ENCODE results near the gene GNRHR.
"Not testable (repeated sequence)": the region's sequence is repeated elsewhere in the genome, so short reads cannot be mapped to it uniquely, and the experiment has no call there.

The GNRHR gene

DNA sequence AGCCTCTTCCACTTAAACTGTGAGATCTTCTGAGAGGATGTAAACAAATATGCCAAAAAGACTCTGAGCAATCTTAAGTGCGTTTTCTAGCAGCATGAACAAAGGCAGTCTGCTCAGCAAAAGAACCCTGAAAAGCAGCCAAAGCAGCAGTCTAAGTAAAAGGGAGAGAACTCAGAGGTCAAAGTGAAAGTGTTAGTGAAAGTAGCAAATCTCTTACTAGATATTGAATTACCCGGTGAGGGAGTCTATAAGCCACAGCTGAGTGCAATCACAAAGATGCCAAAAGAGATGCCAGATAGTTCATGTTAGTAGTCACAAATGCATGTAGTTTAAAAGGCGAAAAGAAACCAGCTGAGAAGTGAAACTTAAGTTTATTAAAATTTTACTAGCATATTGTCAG is 7.9 kb upstream of the GNRHR start:
- no peaks in the 10 kb centered on the region for H3K4me1 ChIP-seq (ENCODE audit: control insufficient read depth, insufficient read depth, low read length)
- WGBS (ENCODE audit: insufficient coverage, insufficient read length), result no CpG with 5 or more reads among the region's 3 CpGs
- no peaks in the 10 kb centered on the region for H3K27me3 ChIP-seq (ENCODE audit: control insufficient read depth, insufficient read depth, low read length)
- H3K4me3 ChIP-seq (ENCODE audit: low read length), result no peak overlapping the region
- H3K36me3 ChIP-seq (ENCODE audit: control insufficient read depth, insufficient read depth, low read length), result no peaks in the 10 kb centered on the region
- no peak overlapping the region for H3K27ac ChIP-seq (ENCODE audit: low read length)
- no peaks in the 10 kb centered on the region for H3K9me3 ChIP-seq (ENCODE audit: control insufficient read depth, insufficient read depth, low read length)
- DNase-seq (ENCODE audit: low read depth, low spot score), result no peak

DNA sequence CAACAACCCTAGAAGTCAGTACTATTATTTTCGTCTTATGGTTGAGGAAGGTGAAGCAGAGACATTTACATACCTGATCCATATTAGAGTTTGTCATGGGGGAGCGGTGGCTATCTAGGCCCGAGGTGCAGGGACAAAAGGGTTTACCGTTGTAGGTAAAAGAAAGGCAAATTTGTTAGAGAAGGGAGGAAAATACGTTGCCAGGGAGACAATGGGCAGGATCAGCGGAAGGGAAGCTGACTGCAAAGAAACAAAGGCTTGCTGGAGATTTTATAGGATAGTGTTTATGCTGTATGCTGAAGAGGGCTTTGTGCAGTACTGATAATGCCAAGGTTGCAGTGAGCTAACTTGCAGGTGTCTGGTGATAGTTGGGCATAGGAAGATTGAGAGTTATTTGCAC is 2.8 kb upstream of the GNRHR start:
- not testable (repeated sequence) for DNase-seq (ENCODE audit: low read depth, low spot score); H3K4me1 ChIP-seq (ENCODE audit: control insufficient read depth, insufficient read depth, low read length); H3K27me3 ChIP-seq (ENCODE audit: control insufficient read depth, insufficient read depth, low read length); H3K4me3 ChIP-seq (ENCODE audit: low read length); H3K9me3 ChIP-seq (ENCODE audit: control insufficient read depth, insufficient read depth, low read length); H3K36me3 ChIP-seq (ENCODE audit: control insufficient read depth, insufficient read depth, low read length); H3K27ac ChIP-seq (ENCODE audit: low read length)
- WGBS (ENCODE audit: insufficient coverage, insufficient read length), result no CpG with 5 or more reads among the region's 6 CpGs

DNA sequence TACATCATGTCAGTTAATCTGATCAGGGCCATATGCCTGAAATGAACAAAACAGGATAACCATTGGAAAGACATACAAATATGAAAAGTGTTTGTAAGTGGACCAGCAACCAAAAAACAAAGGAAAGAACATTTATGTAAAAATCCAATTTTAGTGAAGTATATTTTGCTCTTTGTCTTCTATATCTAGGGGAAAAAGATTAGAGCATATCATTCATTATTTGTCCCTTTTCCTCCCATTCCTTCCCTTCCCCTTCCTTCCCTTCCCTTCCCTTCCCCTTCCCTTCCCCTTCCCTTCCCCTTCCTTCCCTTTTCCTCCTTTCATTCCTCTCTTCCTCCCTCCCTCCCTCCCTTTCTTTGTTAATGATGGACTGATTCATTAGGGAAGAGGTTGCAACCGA is 1.8 kb upstream of the GNRHR start:
- H3K9me3 ChIP-seq (ENCODE audit: control insufficient read depth, insufficient read depth, low read length), result no peaks in the 10 kb centered on the region
- H3K27ac ChIP-seq (ENCODE audit: low read length), result no peak overlapping the region
- DNase-seq (ENCODE audit: low read depth, low spot score), result no peak
- no CpG with 5 or more reads among the region's 1 CpG for WGBS (ENCODE audit: insufficient coverage, insufficient read length)
- no peaks in the 10 kb centered on the region for H3K27me3 ChIP-seq (ENCODE audit: control insufficient read depth, insufficient read depth, low read length)
- H3K4me1 ChIP-seq (ENCODE audit: control insufficient read depth, insufficient read depth, low read length), result no peaks in the 10 kb centered on the region
- no peaks in the 10 kb centered on the region for H3K36me3 ChIP-seq (ENCODE audit: control insufficient read depth, insufficient read depth, low read length)
- H3K4me3 ChIP-seq (ENCODE audit: low read length), result no peak overlapping the region

DNA sequence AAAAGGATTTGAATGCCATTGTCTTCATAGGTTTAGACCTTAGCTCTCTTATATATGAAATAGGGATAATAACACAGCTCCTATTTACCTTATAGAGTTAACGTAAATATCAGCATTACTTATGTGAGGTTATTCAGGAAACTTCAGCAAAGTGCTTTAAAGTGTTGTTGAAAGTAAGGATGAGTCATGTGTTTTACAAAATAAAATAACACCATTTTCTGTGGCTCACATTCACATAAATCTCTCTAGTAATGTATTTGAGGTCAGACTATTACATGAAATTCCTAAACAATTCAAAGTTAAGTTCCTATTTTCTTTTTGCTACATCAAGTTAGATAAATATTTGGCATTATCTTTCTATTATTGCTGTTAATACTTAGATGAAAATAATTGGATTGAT is 2.9 kb downstream of the GNRHR start:
- H3K27me3 ChIP-seq (ENCODE audit: control insufficient read depth, insufficient read depth, low read length), result no peaks in the 10 kb centered on the region
- H3K4me3 ChIP-seq (ENCODE audit: low read length), result no peak overlapping the region
- H3K9me3 ChIP-seq (ENCODE audit: control insufficient read depth, insufficient read depth, low read length), result no peaks in the 10 kb centered on the region
- DNase-seq (ENCODE audit: low read depth, low spot score), result no peak
- no peaks in the 10 kb centered on the region for H3K36me3 ChIP-seq (ENCODE audit: control insufficient read depth, insufficient read depth, low read length)
- no peak overlapping the region for H3K27ac ChIP-seq (ENCODE audit: low read length)
- no CpG with 5 or more reads among the region's 1 CpG for WGBS (ENCODE audit: insufficient coverage, insufficient read length)
- no peaks in the 10 kb centered on the region for H3K4me1 ChIP-seq (ENCODE audit: control insufficient read depth, insufficient read depth, low read length)

DNA sequence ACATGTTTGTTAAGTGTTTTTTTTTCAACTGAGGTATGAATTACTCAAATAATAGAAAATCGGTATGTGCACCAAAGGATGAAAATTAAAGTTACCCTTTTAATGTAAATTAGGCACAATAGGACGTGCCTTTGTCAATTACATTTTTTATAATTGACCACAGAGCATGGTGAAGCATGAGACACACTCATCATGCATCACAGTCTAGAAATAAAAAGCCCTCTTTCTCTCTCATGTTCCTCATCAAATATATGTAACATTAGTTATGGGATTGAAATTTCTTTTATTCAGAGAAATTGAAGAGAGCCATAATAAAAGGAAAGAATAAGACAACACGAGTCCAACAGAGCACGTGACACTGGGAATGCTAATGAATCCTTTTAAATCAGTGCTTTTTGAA is 3.5 kb downstream of the GNRHR start:
- H3K9me3 ChIP-seq (ENCODE audit: control insufficient read depth, insufficient read depth, low read length), result no peaks in the 10 kb centered on the region
- DNase-seq (ENCODE audit: low read depth, low spot score), result no peak
- H3K27ac ChIP-seq (ENCODE audit: low read length), result no peak overlapping the region
- no peaks in the 10 kb centered on the region for H3K4me1 ChIP-seq (ENCODE audit: control insufficient read depth, insufficient read depth, low read length)
- no peak overlapping the region for H3K4me3 ChIP-seq (ENCODE audit: low read length)
- no CpG with 5 or more reads among the region's 4 CpGs for WGBS (ENCODE audit: insufficient coverage, insufficient read length)
- no peaks in the 10 kb centered on the region for H3K27me3 ChIP-seq (ENCODE audit: control insufficient read depth, insufficient read depth, low read length)
- H3K36me3 ChIP-seq (ENCODE audit: control insufficient read depth, insufficient read depth, low read length), result no peaks in the 10 kb centered on the region

DNA sequence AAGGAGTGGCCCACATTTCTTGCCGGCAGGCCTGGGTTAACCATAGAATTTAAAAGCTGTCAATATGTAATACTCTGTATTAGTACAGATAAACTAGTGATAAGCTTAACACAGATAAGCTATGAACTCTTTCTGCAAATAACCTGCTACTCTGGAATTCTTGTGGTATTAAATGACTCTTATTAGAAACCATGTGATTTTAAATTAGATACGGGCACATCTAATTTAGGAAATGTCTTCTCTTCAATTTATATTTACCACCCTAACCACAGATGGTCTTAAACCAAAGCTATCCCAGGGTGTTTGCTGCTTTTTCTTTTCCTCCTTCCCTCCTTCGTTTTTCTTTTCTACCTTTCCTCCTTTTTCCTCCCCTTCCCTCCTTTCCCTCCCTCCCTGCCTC is 4.9 kb downstream of the GNRHR start:
- no peaks in the 10 kb centered on the region for H3K27me3 ChIP-seq (ENCODE audit: control insufficient read depth, insufficient read depth, low read length)
- WGBS (ENCODE audit: insufficient coverage, insufficient read length), result no CpG with 5 or more reads among the region's 3 CpGs
- H3K27ac ChIP-seq (ENCODE audit: low read length), result no peak overlapping the region

DNA sequence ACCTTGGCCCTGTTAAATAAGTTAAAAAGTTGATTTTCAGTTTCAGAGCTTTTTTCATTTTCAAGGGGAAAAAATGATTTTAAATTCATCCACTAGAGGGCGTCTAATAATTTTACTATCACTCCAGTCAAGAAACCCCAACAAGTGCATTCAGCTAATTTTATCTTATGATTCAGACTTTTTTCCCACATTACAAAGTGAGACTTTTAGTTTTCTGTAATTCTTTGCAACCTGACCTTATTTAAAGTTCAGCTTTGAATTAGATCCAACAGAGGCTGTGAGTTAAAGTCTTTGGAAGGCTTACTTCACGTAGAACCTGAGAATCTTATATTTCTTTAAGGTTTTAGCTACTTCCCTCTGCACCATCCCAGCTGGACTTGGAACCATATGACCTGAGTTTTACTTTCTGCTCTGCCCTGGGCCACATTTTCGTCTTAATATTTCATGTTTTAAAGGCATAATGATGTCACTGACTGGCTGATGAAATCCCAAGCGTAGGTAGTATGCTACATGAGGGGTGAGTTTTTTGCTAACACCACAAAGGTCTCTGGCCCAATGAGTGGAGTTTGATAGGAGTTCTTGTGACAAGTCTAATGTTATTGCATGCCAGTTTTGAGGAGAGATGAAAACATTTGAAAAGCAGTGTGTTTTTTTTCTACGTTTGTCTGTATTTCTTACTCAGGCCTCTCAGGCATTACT is 7.2 kb downstream of the GNRHR start:
- H3K4me3 ChIP-seq (ENCODE audit: low read length), result no peak overlapping the region
- H3K27me3 ChIP-seq (ENCODE audit: control insufficient read depth, insufficient read depth, low read length), result no peaks in the 10 kb centered on the region
- H3K36me3 ChIP-seq (ENCODE audit: control insufficient read depth, insufficient read depth, low read length), result no peaks in the 10 kb centered on the region
- DNase-seq (ENCODE audit: low read depth, low spot score), result no peak
- H3K9me3 ChIP-seq (ENCODE audit: control insufficient read depth, insufficient read depth, low read length), result no peaks in the 10 kb centered on the region
- WGBS (ENCODE audit: insufficient coverage, insufficient read length), result no CpG with 5 or more reads among the region's 5 CpGs
- H3K27ac ChIP-seq (ENCODE audit: low read length), result no peak overlapping the region
- H3K4me1 ChIP-seq (ENCODE audit: control insufficient read depth, insufficient read depth, low read length), result no peaks in the 10 kb centered on the region

More for the DNA sequence above, 4.9 kb downstream of the GNRHR start:
- Histone ChIP-seq H3K4me3 (ENCODE audit: low read length) (no peak overlapping the region), H3K9me3 (ENCODE audit: control insufficient read depth, insufficient read depth, low read length) (no peaks in the 10 kb centered on the region), H3K4me1 (ENCODE audit: control insufficient read depth, insufficient read depth, low read length) (no peaks in the 10 kb centered on the region), H3K36me3 (ENCODE audit: control insufficient read depth, insufficient read depth, low read length) (no peaks in the 10 kb centered on the region)
- no peak for DNase-seq (ENCODE audit: low read depth, low spot score)

DNA sequence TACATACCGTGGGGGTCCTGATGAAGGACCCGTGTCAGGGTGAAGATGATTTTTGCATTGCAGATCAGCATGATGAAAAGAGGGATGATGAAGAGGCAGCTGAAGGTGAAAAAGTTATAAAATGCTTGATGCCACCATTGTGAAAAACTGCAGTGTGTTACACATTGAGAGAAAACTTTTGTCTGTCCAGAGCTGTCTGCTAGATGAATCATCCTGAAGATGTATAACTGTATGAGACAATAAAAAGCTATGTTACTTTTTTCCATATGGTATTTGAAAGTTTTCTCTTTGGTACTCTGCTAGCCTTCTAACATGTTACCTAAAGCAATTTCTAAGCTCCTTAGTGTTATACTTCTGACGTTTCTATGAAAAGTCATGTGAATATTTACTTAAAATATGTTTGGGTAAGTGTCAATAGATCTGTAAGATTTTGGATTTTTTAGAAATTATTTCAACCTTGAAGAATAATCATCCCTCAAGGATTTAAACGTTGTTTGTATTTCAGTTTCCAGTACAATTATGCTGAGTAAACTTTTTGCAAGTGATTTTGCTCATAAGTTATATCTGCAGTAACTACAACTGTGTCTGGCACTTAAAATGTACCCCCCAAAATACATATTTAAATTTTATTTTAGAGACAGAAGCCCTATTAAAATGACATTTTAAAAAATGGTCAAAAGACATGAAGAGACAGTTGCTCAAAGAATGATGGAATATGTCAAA is 9.5 kb downstream of the GNRHR start:
- DNase-seq (ENCODE audit: low read depth, low spot score), result no peak
- Histone ChIP-seq H3K27me3 (ENCODE audit: control insufficient read depth, insufficient read depth, low read length) (no peaks in the 10 kb centered on the region), H3K36me3 (ENCODE audit: control insufficient read depth, insufficient read depth, low read length) (no peaks in the 10 kb centered on the region), H3K9me3 (ENCODE audit: control insufficient read depth, insufficient read depth, low read length) (no peaks in the 10 kb centered on the region), H3K4me3 (ENCODE audit: low read length) (no peak overlapping the region), H3K4me1 (ENCODE audit: control insufficient read depth, insufficient read depth, low read length) (no peaks in the 10 kb centered on the region), H3K27ac (ENCODE audit: low read length) (no peak overlapping the region)
- no CpG with 5 or more reads among the region's 4 CpGs for WGBS (ENCODE audit: insufficient coverage, insufficient read length)

DNA sequence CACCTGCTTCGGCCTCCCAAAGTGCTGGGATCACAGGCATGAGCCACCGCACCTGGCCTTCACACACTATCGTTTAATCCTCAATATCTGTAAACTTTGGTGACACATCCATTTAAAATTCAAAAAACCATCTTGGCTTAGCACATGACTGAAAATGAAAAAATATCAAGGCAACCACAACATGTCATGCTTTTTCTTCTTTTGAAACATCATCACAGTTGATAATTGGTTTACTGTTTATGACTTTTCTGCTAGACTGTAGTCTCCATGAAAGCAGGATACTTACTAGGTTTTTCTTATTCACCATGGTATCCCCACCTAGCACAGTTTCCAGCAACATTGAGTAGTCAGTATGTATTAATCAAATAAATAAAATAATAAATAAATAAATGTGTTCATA is 11.0 kb downstream of the GNRHR start:
- Histone ChIP-seq H3K36me3 (ENCODE audit: control insufficient read depth, insufficient read depth, low read length) (no peaks in the 10 kb centered on the region), H3K27me3 (ENCODE audit: control insufficient read depth, insufficient read depth, low read length) (no peaks in the 10 kb centered on the region), H3K4me1 (ENCODE audit: control insufficient read depth, insufficient read depth, low read length) (no peaks in the 10 kb centered on the region), H3K9me3 (ENCODE audit: control insufficient read depth, insufficient read depth, low read length) (no peaks in the 10 kb centered on the region), H3K4me3 (ENCODE audit: low read length) (no peak overlapping the region), H3K27ac (ENCODE audit: low read length) (no peak overlapping the region)
- no CpG with 5 or more reads among the region's 3 CpGs for WGBS (ENCODE audit: insufficient coverage, insufficient read length)
- no peak for DNase-seq (ENCODE audit: low read depth, low spot score)

DNA sequence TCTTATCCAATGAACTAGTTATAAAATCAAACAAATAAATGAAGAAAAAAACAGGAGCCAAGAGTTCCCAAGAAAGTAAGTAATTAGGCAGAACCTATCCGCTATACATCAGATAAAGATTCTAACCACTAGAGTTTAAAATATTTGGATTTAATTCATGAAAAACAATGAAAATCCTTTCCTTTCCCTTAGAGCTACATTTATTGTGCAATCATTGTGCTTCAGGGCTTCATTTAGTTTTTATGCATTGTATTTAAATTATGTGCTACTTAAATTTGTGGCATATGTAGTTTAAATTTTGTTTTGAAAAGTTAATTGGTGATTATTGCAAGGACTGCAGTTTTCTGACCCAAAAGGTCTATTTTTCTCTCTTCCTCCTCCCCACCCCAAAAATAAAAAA is 17.9 kb downstream of the GNRHR start:
- Histone ChIP-seq H3K9me3 (ENCODE audit: control insufficient read depth, insufficient read depth, low read length) (no peaks in the 10 kb centered on the region), H3K27ac (ENCODE audit: low read length) (no peak overlapping the region), H3K4me1 (ENCODE audit: control insufficient read depth, insufficient read depth, low read length) (no peaks in the 10 kb centered on the region), H3K4me3 (ENCODE audit: low read length) (no peak overlapping the region), H3K27me3 (ENCODE audit: control insufficient read depth, insufficient read depth, low read length) (no peaks in the 10 kb centered on the region), H3K36me3 (ENCODE audit: control insufficient read depth, insufficient read depth, low read length) (no peaks in the 10 kb centered on the region)
- no CpG with 5 or more reads among the region's 1 CpG for WGBS (ENCODE audit: insufficient coverage, insufficient read length)
- no peak for DNase-seq (ENCODE audit: low read depth, low spot score)

DNA sequence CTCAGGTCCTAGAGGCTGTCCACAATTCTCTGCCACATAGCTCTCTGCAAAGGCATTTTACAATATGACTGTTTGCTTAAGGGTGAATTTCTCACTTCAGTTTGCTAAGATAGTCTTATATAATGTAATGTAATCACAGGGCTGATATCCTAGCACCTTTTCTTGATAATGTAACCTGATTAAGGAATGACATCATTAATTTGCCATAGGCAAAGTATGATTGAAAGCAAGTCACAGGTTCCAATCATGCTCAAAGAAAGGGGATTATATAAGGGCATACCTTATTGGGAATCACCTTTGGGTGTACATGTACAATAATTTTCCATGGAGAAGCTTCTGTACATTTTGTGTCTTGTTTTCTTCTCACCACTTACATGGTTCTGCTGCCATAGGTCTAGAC is 18.9 kb downstream of the GNRHR start:
- DNase-seq (ENCODE audit: low read depth, low spot score), result no peak
- H3K27me3 ChIP-seq (ENCODE audit: control insufficient read depth, insufficient read depth, low read length), result no peaks in the 10 kb centered on the region
- no peak overlapping the region for H3K27ac ChIP-seq (ENCODE audit: low read length)
- no peaks in the 10 kb centered on the region for H3K4me1 ChIP-seq (ENCODE audit: control insufficient read depth, insufficient read depth, low read length)
- no peaks in the 10 kb centered on the region for H3K36me3 ChIP-seq (ENCODE audit: control insufficient read depth, insufficient read depth, low read length)
- H3K9me3 ChIP-seq (ENCODE audit: control insufficient read depth, insufficient read depth, low read length), result no peaks in the 10 kb centered on the region
- H3K4me3 ChIP-seq (ENCODE audit: low read length), result no peak overlapping the region
